Measurements from ENCODE around the gene CDH7. TPM values are rescaled to one million over a fixed set of nuclear protein-coding genes. Genes with fewer than 3 reads are reported as not detected.

Gene CDH7, protein sequence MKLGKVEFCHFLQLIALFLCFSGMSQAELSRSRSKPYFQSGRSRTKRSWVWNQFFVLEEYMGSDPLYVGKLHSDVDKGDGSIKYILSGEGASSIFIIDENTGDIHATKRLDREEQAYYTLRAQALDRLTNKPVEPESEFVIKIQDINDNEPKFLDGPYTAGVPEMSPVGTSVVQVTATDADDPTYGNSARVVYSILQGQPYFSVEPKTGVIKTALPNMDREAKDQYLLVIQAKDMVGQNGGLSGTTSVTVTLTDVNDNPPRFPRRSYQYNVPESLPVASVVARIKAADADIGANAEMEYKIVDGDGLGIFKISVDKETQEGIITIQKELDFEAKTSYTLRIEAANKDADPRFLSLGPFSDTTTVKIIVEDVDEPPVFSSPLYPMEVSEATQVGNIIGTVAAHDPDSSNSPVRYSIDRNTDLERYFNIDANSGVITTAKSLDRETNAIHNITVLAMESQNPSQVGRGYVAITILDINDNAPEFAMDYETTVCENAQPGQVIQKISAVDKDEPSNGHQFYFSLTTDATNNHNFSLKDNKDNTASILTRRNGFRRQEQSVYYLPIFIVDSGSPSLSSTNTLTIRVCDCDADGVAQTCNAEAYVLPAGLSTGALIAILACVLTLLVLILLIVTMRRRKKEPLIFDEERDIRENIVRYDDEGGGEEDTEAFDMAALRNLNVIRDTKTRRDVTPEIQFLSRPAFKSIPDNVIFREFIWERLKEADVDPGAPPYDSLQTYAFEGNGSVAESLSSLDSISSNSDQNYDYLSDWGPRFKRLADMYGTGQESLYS
- total RNA-seq, result not detected

DNA sequence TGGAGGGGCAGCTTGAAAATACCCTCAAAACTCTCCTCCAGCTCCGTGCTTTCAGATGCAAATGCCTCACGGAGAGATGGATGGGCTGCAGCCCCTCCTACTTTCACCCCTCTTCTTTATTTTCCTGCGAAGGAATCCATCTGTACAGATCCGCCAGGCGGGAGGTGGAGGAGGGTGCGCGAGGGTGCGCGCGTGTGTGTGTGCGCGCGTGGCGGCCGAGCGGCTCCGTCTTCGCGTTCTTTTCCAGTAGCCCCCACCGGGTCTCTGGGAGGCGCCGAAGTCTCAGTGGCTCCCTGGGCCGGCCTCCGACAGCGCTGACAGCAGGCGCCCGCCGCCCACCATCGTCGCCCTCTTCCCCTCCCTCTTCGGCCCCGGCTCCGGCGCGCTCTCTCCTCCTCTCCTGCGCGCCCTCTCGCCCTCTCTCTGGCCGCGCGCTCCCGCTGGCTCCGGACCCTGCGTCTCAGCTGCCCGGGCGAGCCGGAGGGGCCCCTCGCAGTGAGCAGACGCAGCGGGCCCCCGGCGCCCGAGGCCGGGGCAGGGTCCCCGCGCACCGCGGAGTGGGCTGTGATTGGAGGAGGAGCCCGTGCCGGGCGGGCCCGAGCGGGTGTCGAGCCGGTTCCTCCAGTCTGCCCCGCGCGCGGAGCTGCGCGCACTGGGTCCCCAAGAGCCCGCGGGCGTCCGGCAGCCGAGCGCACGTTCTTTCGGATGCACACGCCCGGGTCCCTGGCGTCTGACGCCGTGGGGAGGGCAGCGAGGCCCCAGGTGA lies at the start of gene CDH7:
Gene CDH7, plus strand, starts transcription at position 624 of the 766 bp plus-strand sequence. CDS start 11,831 bp downstream, outside the sequence.
- H3K4me1 ChIP-seq, result peaks cover 0 to 9% of the 10 kb centered on the region in 2 donors
- TF ChIP-seq CTCF (IDR thresholded peaks at IDR 0.05), result no peak
- no peak for DNase-seq (ENCODE audit: low spot score)

GRCh38 chr18:65704046-65704445 lies 46.8 kb upstream of the CDH7 start:
- DNase-seq (ENCODE audit: low spot score), result no peak
- Histone ChIP-seq H3K27me3 (no peaks in the 10 kb centered on the region), H3K4me1 (no peaks in the 10 kb centered on the region), H3K9me3 (no peaks in the 10 kb centered on the region), H3K27ac (no peak overlapping the region), H3K36me3 (no peaks in the 10 kb centered on the region), H3K4me3 (no peak overlapping the region)
- no peak for TF ChIP-seq CTCF (IDR thresholded peaks at IDR 0.05)

More for the DNA sequence above, at the start of gene CDH7:
- Histone ChIP-seq H3K9me3 (no peaks in the 10 kb centered on the region), H3K27me3 (no peaks in the 10 kb centered on the region), H3K4me3 (peak within 1 kb of the TSS in 1 of 2 donors; percentile 47), H3K36me3 (no peaks in the 10 kb centered on the region), H3K27ac (no peak within 1 kb of the TSS)

GRCh38 chr18:65706646-65707045 lies 44.2 kb upstream of the CDH7 start:
- H3K4me3 ChIP-seq, result no peak overlapping the region
- H3K36me3 ChIP-seq, result no peaks in the 10 kb centered on the region
- TF ChIP-seq CTCF (IDR thresholded peaks at IDR 0.05), result no peak
- no peaks in the 10 kb centered on the region for H3K27me3 ChIP-seq
- DNase-seq (ENCODE audit: low spot score), result no peak
- H3K27ac ChIP-seq, result no peak overlapping the region
- H3K4me1 ChIP-seq, result no peaks in the 10 kb centered on the region
- no peaks in the 10 kb centered on the region for H3K9me3 ChIP-seq

DNA sequence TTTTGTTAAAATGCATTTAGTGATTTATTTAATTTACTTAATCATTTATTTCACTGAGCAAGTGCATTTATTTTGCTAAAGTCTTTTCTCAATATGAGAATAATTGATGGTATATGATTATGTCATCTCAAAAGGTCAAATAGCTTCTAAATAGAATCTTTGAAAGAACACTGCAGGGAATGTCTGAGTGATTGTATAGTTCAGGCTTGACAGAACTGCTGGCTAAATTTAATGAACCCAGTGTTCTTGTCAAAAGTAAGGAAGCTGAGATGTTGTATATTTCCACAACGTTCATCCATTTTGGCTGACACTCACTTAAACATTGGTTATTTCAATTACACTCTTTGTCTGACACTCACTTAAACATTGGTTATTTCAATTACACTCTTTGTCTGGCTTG lies 39.3 kb upstream of the CDH7 start:
- TF ChIP-seq CTCF (IDR thresholded peaks at IDR 0.05), result no peak
- Histone ChIP-seq H3K4me1 (no peaks in the 10 kb centered on the region), H3K9me3 (no peaks in the 10 kb centered on the region), H3K36me3 (no peaks in the 10 kb centered on the region), H3K27me3 (no peaks in the 10 kb centered on the region), H3K4me3 (no peak overlapping the region), H3K27ac (no peak overlapping the region)
- DNase-seq (ENCODE audit: low spot score), result no peak

DNA sequence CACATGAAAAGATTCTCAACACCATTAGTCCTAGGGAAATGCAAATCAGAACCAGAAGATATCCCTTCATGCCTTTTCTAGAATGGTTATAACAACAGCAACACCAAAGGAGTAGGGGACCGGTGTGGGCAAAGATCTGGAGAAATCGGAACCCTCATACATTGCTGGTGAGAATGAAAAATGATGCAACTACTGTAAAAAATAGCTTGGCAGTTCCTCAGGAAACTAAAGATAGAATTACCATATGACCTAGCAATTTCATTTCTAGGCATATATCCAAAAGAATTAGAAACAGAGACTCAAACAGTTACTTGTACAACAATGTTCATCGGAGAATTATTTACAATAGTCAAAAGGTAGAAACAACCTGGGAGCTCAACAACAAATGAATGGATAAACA lies 29.2 kb upstream of the CDH7 start:
- H3K27ac ChIP-seq, result no peak overlapping the region

More for the DNA sequence above, 29.2 kb upstream of the CDH7 start:
- Histone ChIP-seq H3K4me3 (no peak overlapping the region), H3K36me3 (no peaks in the 10 kb centered on the region), H3K4me1 (no peaks in the 10 kb centered on the region), H3K27me3 (no peaks in the 10 kb centered on the region), H3K9me3 (peaks cover 0 to 8% of the 10 kb centered on the region in 2 donors)
- no peak for TF ChIP-seq CTCF (IDR thresholded peaks at IDR 0.05)
- DNase-seq (ENCODE audit: low spot score), result no peak

All from right atrium auricular region (tissue), 2 donors.